Ovary (tissue), 9 donors: ENCODE results near the gene SOX10. TPM values are rescaled to one million over a fixed set of nuclear protein-coding genes. Genes with fewer than 3 reads are reported as not detected.

ENCODE experiments used
- DNase-seq, 5 donors: peaks; one replicate each; pipeline ENCODE4 v3.0.0-alpha.2; 2019 to 2020
- H3K27ac ChIP-seq, 2 donors: fragments of 200-600 bp; one replicate each; pipeline versions ENCODE4 v1.5.1 to v1.8.0; 2019 to 2022
- H3K27me3 ChIP-seq: fragments of 200-600 bp; one replicate; pipeline ENCODE4 v1.8.0; 2022
- H3K36me3 ChIP-seq: fragments of 200-600 bp; sonication (generic); one replicate; pipeline ENCODE4 v1.5.1; 2019
- H3K4me1 ChIP-seq: one replicate; pipeline ENCODE4 v1.8.1; 2013; ENCODE audit warnings: mild to moderate bottlenecking, moderate library complexity; ENCODE audit not compliant: insufficient read depth
- H3K4me3 ChIP-seq: fragments of 200-600 bp; sonication (generic); one replicate; pipeline ENCODE4 v1.5.1; 2017
- H3K9me3 ChIP-seq, 2 donors: fragments of 200-600 bp in 1 of 2; sonication (generic) in 1 of 2; one replicate each; pipeline versions ENCODE4 v1.5.1 to v1.8.1; 2013 to 2019; ENCODE audit warnings: mild to moderate bottlenecking in 1 of 2, moderate library complexity in 1 of 2
- CTCF ChIP-seq, 3 donors: fragments of 450-650 bp in 2 of 3; fragments of 200-600 bp in 1 of 3; IDR thresholded peaks; one replicate each; pipeline versions ENCODE4 v1.5.1 to v1.8.0; 2016 to 2022; ENCODE audit warnings: antibody characterized with exemption in 3 of 3, mild to moderate bottlenecking in 1 of 3
- EP300 ChIP-seq: sonication (generic); formaldehyde crosslinking; IDR thresholded peaks from one replicate; pipeline ENCODE4 v1.6.1; 2017; ENCODE audit warnings: antibody characterized with exemption
- POLR2A ChIP-seq: fragments of 450-650 bp; IDR thresholded peaks from one replicate; pipeline ENCODE4 v1.6.1; 2017; ENCODE audit warnings: antibody characterized with exemption, mild to moderate bottlenecking, moderate library complexity
- WGBS, 3 donors: extraction: QIAGEN DNeasy Blood & Tissue Kit in 1 of 3; methylation state at CpG; one replicate each; pipeline versions ENCODE4 v1.1.5 to v1.1.7; 2013 to 2017; 5-methylcytosine and 5-hydroxymethylcytosine counted together
- intact Hi-C, 4 donors: fragments of 100-400 bp; cut with DNase I; formaldehyde crosslinking; loops; one replicate each; pipeline versions ENCODE4 v1.11.0 to v1.15.1; 2022 to 2023
- polyA plus RNA-seq, 2 donors: library from polyadenylated mRNA; stranded (reverse); fragments of 200-250 nt in 1 of 2; fragments of 350-450 nt in 1 of 2; fragmentation: Illumina TruSeq in 1 of 2; extraction: RNeasy Lipid Tissue Mini Kit (QIAGEN cat#74804) in 1 of 2; gene quantifications; one replicate each; pipeline ENCODE4 v1.2.3, GENCODE V29; 2013 to 2014
- total RNA-seq, 7 donors: library from RNA; depleted of rRNA in 2 of 7; stranded (reverse); fragments of >200 nt in 2 of 7; fragmentation: NEBNext Ultra II Directional in 3 of 7; extraction: Animal tissue kit (Norgen Biotek cat#: 25700) in 3 of 7; gene quantifications; one replicate each; pipeline versions ENCODE4 v1.1.0 to v1.2.4, GENCODE V29; 2016 to 2023
- donor health status: DM: no; HTN: no; CAD: no; lungs with moderate emphysema.
- donor health status: DM: no; HTN: no; CAD: no.
- donor health status: Bipolar disorder and iron deficiency.
- donor health status: DM: yes; HTN: yes; CAD: no.
- donor health status: DM: no; HTN: no; CAD: no.
- donor health status: DM: yes; HTN: yes; CAD: no.

Gene SOX10
- total and polyA plus RNA-seq, 9 donors = 0.11 to 3.2 (median 1.3) TPM; not detected in 2

GRCh38 chr22:37999236-37999635 lies 14.9 kb upstream of the SOX10 start:
- Histone ChIP-seq H3K27ac (no peak overlapping the region), H3K4me3 (no peak overlapping the region), H3K36me3 (no peaks in the 10 kb centered on the region), H3K9me3 (no peaks in the 10 kb centered on the region), H3K4me1 (no peaks in the 10 kb centered on the region), H3K27me3 (no peaks in the 10 kb centered on the region)
- intact Hi-C loops = no loop called here
- 75 to 84% (median 82%) methylated on average over 10 of the region's 10 CpGs for WGBS, 3 donors
- TF ChIP-seq EP300 = no peak
- no peak for TF ChIP-seq POLR2A
- TF ChIP-seq CTCF (IDR thresholded peaks at IDR 0.05) = no peak
- DNase-seq = no peak

- TF ChIP-seq CTCF (IDR thresholded peaks at IDR 0.05) (no peak), EP300 (no peak), POLR2A (no peak)
- Histone ChIP-seq H3K4me1 (no peaks in the 10 kb centered on the region), H3K9me3 (no peaks in the 10 kb centered on the region), H3K27ac (no peak overlapping the region), H3K27me3 (no peaks in the 10 kb centered on the region), H3K36me3 (no peaks in the 10 kb centered on the region), H3K4me3 (no peak overlapping the region)
- WGBS, 3 donors = 67 to 70% (median 70%) methylated on average over 7 of the region's 7 CpGs
- DNase-seq = no peak
- intact Hi-C loops = no loop called here
Measured at GRCh38 chr22:37998543-37998942, 14.2 kb upstream of the SOX10 start.

GRCh38 chr22:37996515-37997246 lies 12.3 kb upstream of the SOX10 start:
- Histone ChIP-seq H3K4me1 (no peaks in the 10 kb centered on the region), H3K27me3 (no peaks in the 10 kb centered on the region), H3K9me3 (no peaks in the 10 kb centered on the region), H3K27ac (no peak overlapping the region), H3K36me3 (no peaks in the 10 kb centered on the region), H3K4me3 (no peak overlapping the region)
- 76 to 87% (median 81%) methylated on average over 8 of the region's 8 CpGs for WGBS, 3 donors
- intact Hi-C loops = no loop called here
- DNase-seq = no peak
- TF ChIP-seq CTCF (IDR thresholded peaks at IDR 0.05) (no peak), POLR2A (no peak)

- no peak overlapping the region for H3K4me3 ChIP-seq
- no peak for TF ChIP-seq EP300
- TF ChIP-seq POLR2A = no peak
- intact Hi-C loops = no loop called here
Measured at GRCh38 chr22:37996079-37996478, 11.7 kb upstream of the SOX10 start.

GRCh38 chr22:37995460-37995859 lies 11.1 kb upstream of the SOX10 start:
- H3K36me3 ChIP-seq = no peaks in the 10 kb centered on the region
- intact Hi-C loops = no loop called here
- DNase-seq = no peak
- no peaks in the 10 kb centered on the region for H3K9me3 ChIP-seq
- TF ChIP-seq EP300 (no peak), CTCF (IDR thresholded peaks at IDR 0.05) (no peak), POLR2A (no peak)
- 88 to 94% (median 93%) methylated on average over 4 of the region's 4 CpGs for WGBS, 3 donors
- H3K4me3 ChIP-seq = no peak overlapping the region
- no peaks in the 10 kb centered on the region for H3K27me3 ChIP-seq
- H3K4me1 ChIP-seq = no peaks in the 10 kb centered on the region
- no peak overlapping the region for H3K27ac ChIP-seq

More at GRCh38 chr22:37996079-37996478, 11.7 kb upstream of the SOX10 start:
- no peak for DNase-seq
- Histone ChIP-seq H3K9me3 (no peaks in the 10 kb centered on the region), H3K27ac (no peak overlapping the region), H3K27me3 (no peaks in the 10 kb centered on the region), H3K4me1 (no peaks in the 10 kb centered on the region), H3K36me3 (no peaks in the 10 kb centered on the region)
- WGBS, 3 donors = 62 to 70% (median 67%) methylated on average over 4 of the region's 4 CpGs
